ENCODE measurements around the gene LANCL2. TPM values are rescaled to one million over a fixed set of nuclear protein-coding genes. Genes with fewer than 3 reads are reported as not detected.
A peak's percentile ranks its signal among the peaks of the same experiment; 100 is the strongest.
"Not testable (repeated sequence)": the region's sequence is repeated elsewhere in the genome, so short reads cannot be mapped to it uniquely, and the experiment has no call there.

Gene LANCL2, protein sequence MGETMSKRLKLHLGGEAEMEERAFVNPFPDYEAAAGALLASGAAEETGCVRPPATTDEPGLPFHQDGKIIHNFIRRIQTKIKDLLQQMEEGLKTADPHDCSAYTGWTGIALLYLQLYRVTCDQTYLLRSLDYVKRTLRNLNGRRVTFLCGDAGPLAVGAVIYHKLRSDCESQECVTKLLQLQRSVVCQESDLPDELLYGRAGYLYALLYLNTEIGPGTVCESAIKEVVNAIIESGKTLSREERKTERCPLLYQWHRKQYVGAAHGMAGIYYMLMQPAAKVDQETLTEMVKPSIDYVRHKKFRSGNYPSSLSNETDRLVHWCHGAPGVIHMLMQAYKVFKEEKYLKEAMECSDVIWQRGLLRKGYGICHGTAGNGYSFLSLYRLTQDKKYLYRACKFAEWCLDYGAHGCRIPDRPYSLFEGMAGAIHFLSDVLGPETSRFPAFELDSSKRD
- 12.7 and 32.8 TPM in 2 replicates for total RNA-seq (2014; rRNA removed; shearing (Covaris generic))

DNA sequence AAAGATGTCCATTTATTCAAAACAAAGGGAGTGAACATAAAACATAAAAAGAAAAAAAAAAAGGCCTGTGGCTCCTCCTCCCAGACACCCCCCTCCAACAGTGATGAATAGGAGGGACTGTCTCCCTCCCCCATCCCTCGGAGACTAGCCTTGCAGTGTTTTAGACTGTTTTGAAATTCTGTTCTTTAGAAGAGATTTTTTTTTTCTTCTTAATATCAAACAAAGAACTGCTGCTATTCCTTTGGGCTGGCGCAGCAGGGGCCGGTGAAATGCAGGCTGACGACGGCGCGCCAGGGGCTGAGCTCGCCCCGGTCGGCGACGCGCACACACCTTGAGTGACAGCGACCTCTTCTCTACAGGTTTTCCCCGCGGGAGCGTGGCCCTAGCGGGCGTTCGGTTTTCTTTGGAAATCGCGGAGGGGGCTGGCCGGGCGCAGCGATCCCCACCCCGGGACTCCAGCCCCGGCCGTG, at the start of gene LANCL2:
TSS of gene LANCL2 (plus strand) at position 133 of the 470 bp plus-strand sequence. CDS start 689 bp downstream, outside the sequence.
- peak; percentile 39 for DNase-seq (ENCODE audit: low read depth)

DNA sequence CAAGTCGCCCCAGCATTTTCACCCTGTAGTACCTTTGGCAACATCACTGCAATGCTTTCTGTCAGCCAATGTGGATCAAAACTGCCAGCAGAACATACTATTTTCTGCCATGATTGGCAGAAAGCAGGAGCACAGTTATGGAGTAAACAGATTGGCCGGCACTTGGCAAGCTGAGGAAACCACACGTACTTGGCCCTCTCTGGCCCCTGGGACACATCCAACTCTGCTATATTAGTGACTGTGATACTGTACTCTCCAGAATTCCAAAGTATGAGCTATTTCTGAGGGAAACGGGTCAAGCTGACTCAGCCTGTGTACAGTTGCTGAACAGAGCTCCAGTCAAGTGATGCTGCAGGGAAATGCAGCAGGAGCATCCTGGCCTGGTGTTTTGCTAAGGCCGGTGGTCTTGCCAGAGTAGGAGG, 39.8 kb upstream of the LANCL2 start:
- DNase-seq (ENCODE audit: low read depth), result peak; percentile 94

DNA sequence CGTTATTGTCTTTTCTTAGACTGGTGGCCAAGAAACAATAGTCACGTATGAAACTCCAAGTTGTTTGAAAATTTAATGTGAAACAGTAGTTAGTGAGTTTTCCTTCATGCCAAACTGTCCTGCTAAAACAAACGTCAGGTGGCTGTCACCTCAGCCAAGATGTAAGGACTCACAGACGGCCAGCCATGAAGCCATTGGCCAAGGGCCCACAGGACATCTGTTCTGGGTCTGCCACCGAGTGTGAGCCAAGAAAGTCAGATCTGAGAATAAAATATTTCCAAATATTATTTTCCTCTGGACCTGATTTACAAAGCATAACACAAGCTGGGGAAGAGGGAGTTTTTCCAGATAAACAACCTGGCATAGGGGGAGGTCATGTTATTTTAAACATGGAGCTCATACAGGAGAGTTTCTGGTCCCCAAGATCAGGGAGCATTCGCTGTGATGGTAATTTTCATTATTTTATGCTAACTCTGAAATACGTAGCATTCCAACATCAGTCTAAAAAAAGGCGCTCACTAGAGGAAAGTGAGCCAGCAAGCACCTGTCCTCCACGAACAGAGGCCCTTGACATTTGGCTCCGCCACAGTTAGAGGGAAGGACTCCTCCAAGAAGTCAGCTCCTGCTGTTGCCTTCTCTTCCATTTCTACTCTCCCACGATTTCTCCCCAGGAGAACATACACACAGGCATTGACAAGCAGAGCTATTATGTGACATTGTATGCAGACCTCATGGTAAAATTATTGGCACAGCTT, 38.9 kb upstream of the LANCL2 start:
- DNase-seq (ENCODE audit: low read depth), result no peak

DNA sequence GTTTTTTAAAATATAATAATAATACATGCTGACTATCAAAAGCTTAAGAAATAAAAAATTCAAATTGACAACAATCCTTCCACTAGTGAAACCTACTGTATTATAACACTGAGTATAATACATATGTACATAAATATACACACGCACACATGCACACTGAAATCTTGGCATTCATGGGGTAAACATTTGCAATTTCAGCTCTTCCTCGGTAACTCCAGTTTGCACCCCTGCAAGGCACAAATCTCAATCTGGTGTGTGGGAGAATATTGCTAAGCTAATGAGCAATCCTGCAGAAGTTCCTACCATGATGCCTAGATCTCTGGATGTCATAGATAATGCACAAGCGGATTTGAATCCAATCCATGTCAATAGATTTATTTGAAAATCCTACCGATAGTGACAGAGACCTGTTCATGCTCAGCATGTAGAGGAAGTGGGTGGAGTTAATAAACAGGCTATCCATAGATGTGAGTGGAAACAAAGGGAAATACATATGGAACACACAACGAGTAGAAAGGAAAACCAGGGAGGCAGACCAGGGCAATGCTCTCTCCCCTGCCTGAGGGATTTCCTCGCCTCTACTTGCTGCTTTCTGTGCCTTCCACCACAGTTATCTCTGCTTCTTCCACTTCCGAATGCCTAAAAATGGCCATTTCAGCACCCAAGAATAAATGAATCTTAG, 38.1 kb upstream of the LANCL2 start:
- no peak for DNase-seq (ENCODE audit: low read depth)

DNA sequence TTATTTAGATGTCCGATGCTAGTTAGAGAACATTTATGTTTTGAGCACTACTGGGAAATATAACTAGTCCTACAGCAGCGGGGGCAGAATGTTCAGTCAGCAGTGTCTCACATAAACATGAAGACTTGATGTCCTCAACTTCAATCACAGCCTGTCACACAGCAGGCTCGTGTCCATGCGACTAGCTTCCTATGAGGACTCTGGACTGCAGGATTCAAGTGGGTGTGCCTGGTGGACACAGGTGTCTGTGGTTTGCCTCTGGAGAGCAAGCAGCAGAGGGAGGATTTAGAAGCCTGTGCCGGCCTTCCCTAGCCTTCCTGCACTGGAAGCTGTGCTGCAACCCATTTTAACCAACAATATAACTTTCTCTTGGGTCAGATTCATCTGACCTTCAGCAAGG, 30.0 kb upstream of the LANCL2 start:
- DNase-seq (ENCODE audit: low read depth), result no peak

DNA sequence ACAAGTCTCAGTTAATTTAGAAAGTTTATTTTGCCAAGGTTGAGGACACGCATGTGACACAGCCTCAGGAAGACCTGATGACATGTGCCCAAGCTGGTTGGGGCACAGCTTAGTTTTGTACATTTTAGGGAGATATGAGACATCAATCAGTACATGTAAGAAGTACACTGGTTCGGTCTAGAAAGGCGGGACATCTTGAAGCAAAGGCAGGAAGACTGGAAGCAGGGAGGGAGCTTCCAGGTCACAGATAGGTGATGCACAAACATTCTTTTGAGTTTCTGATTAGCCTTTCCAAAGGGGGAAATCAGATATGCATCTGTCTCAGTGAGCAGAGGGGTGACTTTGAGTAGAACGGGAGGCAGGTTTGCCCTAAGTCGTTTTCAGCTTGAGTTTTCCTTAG, 29.4 kb upstream of the LANCL2 start:
- DNase-seq (ENCODE audit: low read depth), result no peak

DNA sequence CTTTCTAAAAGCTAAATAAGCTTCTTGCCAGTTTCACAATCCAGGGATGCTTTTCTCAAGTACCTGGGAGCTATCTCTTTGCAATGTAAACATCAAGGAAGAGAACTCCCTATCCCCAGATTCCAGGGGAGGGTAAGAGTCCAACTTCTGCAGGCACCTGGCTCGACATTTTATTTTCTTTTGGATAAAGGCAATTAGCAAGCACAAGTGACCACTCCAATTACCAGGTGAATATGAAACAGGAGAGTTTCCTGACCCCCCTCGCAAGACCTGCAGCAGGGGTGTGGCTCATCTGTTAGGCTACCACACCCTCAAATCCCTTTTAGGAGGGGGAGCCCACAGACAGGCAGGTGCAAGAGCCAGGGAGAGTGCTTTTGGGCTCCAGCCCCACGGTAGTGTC, 28.6 kb upstream of the LANCL2 start:
- DNase-seq (ENCODE audit: low read depth), result no peak

DNA sequence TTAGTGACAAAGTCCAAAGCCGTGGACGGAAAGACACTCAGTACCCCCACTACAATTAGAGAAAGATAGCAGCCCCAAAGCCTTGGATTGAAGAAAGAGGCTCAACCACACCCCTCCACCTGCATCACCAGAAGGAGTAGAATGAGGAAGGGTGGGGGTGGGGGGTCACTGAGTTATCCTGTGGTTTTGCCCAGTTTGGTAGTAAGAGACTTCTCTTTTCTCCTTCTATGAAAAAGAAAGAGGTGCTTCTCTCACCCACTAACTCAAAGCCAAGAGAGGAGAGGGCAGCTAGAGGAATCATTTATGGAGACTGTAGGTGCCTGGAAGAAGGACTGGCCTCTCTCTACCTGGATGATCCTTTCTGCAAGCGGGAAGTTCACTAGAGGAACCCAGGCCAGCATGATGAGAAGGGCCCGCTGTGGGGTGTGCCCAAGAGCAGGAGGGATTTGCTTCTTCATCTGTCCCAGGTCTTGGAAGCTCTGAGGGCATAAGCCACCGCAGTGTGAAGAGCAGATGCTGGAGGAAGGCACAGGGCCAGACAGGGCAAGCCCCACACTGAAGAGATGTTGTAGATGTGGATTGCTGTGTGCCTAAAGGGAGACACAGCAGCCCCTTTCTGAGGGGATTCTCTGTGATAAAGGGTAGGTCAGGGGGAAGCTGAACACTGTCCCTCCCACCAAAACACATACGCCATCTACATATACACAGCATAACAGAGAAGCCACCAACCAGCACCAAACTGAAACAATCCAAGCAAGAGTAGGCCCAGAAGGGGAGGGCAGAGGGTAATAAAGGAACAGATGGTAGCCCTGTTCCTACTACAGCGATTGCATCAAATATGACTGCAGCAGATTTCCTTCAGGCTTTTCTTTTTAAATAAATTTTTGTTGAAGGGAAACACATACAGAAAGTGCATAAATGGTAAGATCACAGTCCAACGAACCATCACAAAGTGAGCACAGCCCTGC, 25.8 kb upstream of the LANCL2 start:
- DNase-seq (ENCODE audit: low read depth), result no peak

DNA sequence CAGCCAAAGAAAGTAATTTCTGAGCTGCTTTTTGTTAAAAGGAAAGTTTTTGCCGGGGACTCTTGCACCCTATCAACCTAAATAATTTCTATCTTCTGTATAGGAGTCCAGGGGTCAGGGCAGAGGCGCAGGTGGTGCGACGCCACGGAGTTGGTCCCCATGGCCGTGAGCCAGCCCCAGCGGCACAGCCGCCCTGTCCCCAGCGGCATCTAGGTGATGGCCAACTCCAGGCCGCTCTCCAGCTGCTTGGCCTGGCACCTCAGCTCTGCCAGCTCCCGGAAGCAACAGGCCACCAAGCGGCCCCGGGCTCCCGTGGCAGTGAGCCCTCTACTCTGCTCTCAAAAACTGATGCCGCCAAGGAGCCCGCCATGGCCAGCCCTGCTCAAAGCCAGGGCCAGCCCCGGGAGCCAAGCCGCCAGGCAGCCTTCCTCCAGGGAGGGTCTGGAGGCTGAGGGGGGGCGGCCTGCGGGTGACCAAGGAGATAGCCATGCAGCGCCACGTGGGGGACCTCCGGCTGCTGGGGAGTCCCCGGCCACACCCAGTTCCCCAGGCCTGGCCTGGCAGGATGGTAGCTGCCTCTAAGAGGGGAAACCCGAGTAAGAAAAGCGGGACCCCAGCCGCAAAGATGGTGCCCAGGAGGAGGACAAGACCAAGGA, 22.8 kb upstream of the LANCL2 start:
- no peak for DNase-seq (ENCODE audit: low read depth)

DNA sequence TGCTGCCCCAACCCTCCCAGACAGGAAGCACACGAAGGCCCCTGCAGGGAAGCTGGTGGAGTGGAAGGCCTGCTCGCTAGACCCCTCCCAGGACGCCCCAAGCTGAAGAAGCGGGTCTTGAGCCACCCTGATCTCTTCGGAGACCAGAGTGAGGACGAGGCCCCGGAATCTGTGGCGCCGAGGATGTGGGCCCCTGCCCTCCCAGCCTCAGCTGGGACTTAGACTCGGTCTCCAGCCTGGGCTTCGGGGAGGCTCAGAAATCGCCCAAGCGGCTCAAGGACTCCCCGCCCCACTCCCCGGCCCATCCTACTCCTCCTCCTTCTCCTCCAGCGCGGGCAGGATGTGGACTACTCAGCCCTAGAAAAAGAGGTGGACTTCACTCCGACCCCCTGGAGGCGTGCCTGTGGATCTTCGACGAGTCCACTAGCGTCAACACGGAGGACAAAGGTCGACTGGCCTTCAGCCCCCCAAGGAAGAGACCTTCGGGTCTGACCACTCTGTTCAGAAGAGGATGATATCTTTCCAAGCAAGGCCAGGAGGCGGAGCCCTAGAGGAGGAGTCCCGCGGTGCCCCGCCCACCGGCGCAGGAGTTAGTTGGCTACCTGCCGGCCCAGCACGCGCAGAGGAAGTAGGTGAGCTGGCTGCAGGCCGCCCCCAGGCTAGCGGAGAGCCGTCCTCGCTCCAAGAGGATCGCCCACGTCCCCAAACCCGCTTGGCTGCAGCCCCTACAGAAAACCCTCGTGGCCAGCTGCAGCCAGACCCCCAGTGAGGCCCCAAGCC, 21.9 kb upstream of the LANCL2 start:
- DNase-seq (ENCODE audit: low read depth), result no peak

DNA sequence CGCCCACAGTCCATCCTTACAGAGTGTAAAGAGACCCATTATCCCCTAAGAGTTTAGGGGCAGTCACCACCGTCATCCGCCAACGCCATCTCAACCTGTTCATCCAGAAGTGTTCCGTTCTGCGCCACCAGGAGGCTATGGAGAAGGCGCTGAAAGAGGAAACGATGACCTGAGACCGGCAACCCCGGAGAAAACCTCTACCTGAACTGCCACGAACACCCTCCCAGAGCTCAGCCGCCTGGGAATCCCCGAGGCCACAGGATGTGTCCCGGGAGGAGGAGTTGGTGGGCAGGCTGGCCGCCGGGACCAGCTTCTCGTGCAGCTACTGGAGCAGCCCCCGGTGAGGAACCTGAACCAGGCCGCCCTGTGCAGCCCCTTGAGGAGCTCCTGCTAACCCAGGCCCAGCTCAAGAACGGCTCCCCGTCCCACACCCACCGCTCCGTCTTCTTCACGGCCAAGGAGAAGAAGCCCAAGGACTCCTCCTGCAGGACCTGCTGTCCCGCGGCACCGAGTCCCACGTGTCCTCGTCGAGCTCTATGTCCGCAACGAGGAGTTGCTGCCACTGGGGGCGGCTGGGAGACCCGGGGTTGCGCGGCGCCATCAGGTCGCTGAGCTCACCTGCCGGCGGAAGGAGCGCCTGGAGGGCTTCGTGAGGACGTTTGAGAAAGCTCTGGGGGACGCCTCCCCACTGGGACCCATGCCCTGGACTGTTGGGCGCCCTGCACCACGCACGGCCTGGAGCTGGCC, 21.1 kb upstream of the LANCL2 start:
- DNase-seq (ENCODE audit: low read depth), result no peak

DNA sequence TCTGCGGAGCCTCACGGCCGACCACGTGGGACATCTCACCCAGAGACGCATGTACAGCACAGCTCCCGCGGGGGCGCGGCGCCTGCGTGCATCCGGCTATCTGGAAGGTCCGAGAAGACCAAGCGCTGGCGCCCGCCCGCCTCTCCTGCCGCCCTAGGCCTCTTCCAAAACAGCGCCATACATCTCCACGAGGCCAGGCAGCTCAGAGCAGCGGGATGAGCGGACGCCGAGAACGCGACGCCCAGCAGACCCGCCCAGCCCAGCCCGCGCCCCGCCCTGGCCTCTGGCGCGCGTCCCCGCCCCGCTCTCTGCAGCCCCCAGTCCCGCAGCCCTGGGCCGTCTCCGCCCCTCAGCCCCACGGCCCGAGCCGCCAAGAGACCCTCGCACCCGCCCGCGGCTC, 20.3 kb upstream of the LANCL2 start:
- DNase-seq (ENCODE audit: low read depth), result no peak

DNA sequence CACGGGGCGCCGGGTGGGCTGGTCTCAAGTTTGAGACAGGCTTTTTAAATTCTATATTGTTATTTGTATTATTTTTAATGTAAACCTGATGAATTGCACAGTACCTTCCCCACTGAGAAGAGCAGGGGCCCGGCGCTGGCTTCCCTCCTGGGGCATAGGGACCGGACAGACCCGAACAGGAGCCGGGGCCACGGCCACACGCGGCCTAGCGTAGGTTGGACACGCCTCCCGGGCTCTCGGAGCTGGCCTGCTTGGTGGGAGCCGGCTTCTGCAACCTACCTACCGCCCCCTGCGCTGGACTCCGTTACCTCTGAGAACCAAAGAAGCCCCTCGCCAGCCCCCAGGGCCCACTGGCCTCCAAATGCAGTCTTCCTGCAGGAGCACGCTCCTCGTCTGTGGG, 19.8 kb upstream of the LANCL2 start:
- DNase-seq (ENCODE audit: low read depth), result no peak

DNA sequence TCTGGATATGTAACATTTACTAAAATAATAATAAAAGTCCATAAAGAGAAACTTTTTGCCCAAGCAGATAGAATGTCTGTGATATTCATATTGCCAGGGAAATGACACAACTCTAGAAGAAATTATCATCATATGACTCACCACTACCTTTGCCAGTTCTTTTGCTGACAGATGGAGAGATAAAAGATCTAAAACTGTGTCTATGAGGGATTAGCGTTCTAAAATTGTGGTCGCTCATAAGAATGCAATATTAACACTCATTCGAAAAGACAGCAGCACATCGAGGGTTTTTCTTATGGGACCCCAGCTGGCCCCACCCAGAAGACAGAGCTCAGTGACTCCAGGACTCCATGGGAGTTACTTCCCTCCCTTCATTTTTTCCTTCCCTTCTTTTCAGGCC, 16.6 kb upstream of the LANCL2 start:
- peak; percentile 82 for DNase-seq (ENCODE audit: low read depth)

DNA sequence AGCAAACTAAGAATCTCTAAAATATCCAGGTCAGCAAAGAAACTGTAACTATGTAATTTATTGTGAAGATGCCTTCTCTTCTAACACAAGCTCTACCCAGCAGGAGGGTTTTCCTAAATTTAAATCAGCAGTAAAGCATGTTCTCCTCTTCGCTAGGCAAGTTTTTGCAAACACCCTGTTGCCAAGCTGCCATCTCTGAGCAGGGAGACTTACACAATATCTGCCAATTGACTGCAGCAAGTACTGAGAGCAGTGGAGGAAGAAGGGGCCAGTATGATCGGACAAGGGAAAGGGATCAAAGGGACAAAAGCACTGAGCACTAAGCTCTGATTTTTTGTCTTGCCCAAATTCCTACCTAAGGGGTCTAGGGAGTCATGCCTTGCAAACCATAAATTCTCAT, 16.0 kb upstream of the LANCL2 start:
- DNase-seq (ENCODE audit: low read depth), result peak; percentile 9

DNA sequence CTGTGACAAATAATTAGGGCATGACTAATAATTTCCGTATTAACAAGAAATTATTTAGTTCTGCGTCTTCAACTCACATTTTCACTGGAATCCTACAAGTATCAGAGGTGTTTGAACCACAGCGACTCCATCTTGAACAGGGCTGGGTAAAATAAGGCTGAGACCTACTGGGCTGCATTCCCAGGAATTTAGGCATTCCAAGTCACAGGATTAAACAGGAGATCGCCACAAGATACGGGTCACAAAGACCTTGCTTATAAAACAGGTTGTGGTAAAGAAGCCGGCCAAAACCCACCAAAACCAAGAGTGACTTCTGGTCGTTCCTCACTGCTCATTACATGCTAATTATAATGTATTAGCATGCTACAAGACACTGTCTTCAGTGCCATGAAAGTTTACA, 14.9 kb upstream of the LANCL2 start:
- peak; percentile 36 for DNase-seq (ENCODE audit: low read depth)

DNA sequence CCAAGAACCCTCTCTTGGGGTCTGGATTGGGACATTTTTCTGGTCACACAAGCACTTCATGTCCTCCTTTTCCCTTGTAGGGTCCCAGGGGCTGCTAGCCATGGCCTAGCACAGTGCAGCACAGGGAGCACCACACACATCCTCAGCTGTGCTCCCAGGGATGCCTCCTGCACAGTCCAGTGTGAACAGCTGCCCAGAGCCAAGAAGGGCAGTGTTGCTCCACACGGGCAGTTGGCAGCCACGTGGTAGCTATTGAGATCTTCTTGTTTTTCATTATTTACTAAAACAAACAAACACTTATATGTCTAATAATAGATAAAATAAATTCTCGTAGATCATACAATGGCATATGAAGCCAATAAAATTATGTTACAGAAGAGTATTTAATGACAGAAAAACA, 13.9 kb upstream of the LANCL2 start:
- no peak for DNase-seq (ENCODE audit: low read depth)

DNA sequence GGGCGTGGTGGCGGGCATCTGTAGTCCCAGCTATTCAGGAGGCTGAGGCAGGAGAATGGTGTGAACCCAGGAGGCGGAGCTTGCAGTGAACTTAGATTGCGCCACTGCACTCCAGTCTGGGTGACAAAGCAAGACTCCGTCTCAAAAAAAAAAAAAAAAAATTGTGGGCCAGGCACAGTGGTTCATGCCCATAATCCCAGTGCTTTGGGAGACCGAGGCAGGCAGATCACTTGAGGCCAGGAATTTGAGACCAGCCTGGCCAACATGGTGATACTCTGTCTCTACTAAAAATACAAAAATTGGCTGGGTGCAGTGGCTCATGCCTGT, 12.2 kb upstream of the LANCL2 start:
- not testable (repeated sequence) for DNase-seq (ENCODE audit: low read depth)

DNA sequence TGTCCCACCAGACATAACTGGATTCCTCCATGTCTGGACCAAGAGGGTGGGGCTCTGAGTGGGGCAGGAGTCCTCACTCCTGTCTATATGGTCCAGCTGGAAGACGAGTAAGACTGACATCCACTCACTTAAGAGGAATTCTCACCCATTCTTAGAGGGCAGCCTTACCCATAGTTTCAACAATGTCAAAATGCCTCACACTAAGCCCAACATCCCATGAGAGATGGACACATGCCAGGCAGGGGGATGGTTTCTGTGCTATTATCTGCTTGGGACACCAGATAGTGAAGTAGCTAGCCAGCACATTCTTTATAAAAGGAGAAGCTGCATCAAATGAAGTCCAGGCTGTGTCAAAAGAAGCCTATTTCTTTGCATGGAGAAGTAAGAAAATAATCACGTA, 4.7 kb upstream of the LANCL2 start:
- DNase-seq (ENCODE audit: low read depth), result no peak
